B cell (primary cell): Measurements from ENCODE around the gene SPRR5.

Experiments used
- CTCF ChIP-seq: fragments of 200-600 bp; IDR thresholded peaks from one replicate; pipeline ENCODE4 v1.8.0; 2022; ENCODE audit warnings: antibody characterized with exemption, mild to moderate bottlenecking
- EZH2 ChIP-seq: IDR thresholded peaks from 2 replicates; pipeline ENCODE4 v1.6.1; 2012; ENCODE audit warnings: borderline replicate concordance, low read depth, mild to moderate bottlenecking, moderate library complexity, low read length; ENCODE audit not compliant: insufficient read depth, poor library complexity, severe bottlenecking

- TF ChIP-seq CTCF, result no peak
- TF ChIP-seq EZH2, result no peak
Measured at GRCh38 chr1:152976688-152977087, 29.7 kb downstream of the SPRR5 start.
